Osteoblast (primary cell): ENCODE results near the gene KNDC1. TPM values are rescaled to one million over a fixed set of nuclear protein-coding genes. Genes with fewer than 3 reads are reported as not detected.
"Not testable (repeated sequence)": the region's sequence is repeated elsewhere in the genome, so short reads cannot be mapped to it uniquely, and the experiment has no call there.

Experiments used
- DNase-seq: peaks from one replicate; pipeline ENCODE4 v3.0.0; 2011; ENCODE audit warnings: low spot score, mixed read lengths; ENCODE audit not compliant: insufficient read length; ENCODE audit errors: missing footprints
- H2AFZ ChIP-seq: 2 replicates; pipeline ENCODE4 v1.6.0; 2011; ENCODE audit warnings: mild to moderate bottlenecking, low read length
- H3K27ac ChIP-seq: 2 replicates; pipeline ENCODE4 v1.5.1; 2011; ENCODE audit warnings: mild to moderate bottlenecking, low read depth, low read length, moderate library complexity
- H3K27me3 ChIP-seq: 2 replicates; pipeline ENCODE4 v1.6.0; 2012; ENCODE audit warnings: mild to moderate bottlenecking, control low read depth, inconsistent platforms, low read length, moderate library complexity; ENCODE audit not compliant: insufficient read depth
- H3K36me3 ChIP-seq: 2 replicates; pipeline ENCODE4 v1.5.1; 2011; ENCODE audit warnings: mild to moderate bottlenecking, low read length, control low read depth, moderate library complexity; ENCODE audit not compliant: insufficient read depth
- H3K4me1 ChIP-seq: 2 replicates; pipeline ENCODE4 v1.5.1; 2011; ENCODE audit warnings: mild to moderate bottlenecking, low read length, control low read depth, moderate library complexity; ENCODE audit not compliant: insufficient read depth
- H3K4me2 ChIP-seq: 2 replicates; pipeline ENCODE4 v1.6.0; 2011; ENCODE audit warnings: mild to moderate bottlenecking, low read length; ENCODE audit not compliant: insufficient read depth
- H3K4me3 ChIP-seq: fragments of 200-600 bp; sonication (generic); 3 replicates; pipeline ENCODE4 v1.5.1; 2012; ENCODE audit warnings: mild to moderate bottlenecking, low read length, inconsistent platforms; ENCODE audit not compliant: insufficient read depth
- H3K79me2 ChIP-seq: 2 replicates; pipeline ENCODE4 v1.6.0; 2012; ENCODE audit warnings: mild to moderate bottlenecking, low read length, control low read depth, inconsistent platforms; ENCODE audit not compliant: insufficient read depth
- H3K9me3 ChIP-seq: 2 replicates; pipeline ENCODE4 v1.5.1; 2011; ENCODE audit warnings: low read depth, low read length, control low read depth
- H4K20me1 ChIP-seq: 2 replicates; pipeline ENCODE4 v1.6.0; 2012; ENCODE audit warnings: mild to moderate bottlenecking, low read length, control low read depth; ENCODE audit not compliant: insufficient read depth
- CTCF ChIP-seq: IDR thresholded peaks from 2 replicates; pipeline ENCODE4 v1.5.1; 2011; ENCODE audit warnings: mild to moderate bottlenecking, low read depth, low read length, moderate library complexity; ENCODE audit errors: extremely low read depth
- total RNA-seq: library from RNA; depleted of rRNA; stranded (reverse); fragments of >200 nt; gene quantifications from 2 replicates; pipeline ENCODE4 v1.2.3, GENCODE V29; 2012

KNDC1 gene
- total RNA-seq, 1 donor = not detected

DNA sequence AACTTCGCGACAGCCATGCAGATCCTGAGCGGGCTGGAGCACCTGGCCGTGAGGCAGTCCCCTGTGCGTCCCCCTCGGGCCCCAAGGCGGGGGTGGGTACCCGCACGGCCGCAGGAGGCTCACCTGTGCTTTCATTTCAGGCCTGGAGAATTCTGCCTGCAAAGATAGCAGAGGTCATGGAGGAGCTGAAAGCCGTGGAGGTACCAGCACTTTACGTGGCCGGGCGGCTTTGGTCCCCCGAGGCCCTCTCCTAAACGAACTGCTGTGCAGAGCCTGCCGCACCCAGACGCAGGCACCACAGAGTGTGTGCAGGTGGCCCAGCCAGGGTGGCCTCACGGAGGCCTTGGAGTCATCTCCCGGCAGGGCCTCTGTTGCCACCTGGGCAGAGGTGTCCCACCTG is 58.9 kb downstream of the KNDC1 start:
- TF ChIP-seq CTCF = no peak
- H3K36me3 ChIP-seq = no peaks in the 10 kb centered on the region
- no peak overlapping the region for H3K4me2 ChIP-seq
- no peaks in the 10 kb centered on the region for H3K27me3 ChIP-seq
- H3K27ac ChIP-seq = no peak overlapping the region
- no peak overlapping the region for H2AFZ ChIP-seq
- no peaks in the 10 kb centered on the region for H4K20me1 ChIP-seq
- H3K79me2 ChIP-seq = no peaks in the 10 kb centered on the region
- no peak overlapping the region for H3K4me3 ChIP-seq
- no peaks in the 10 kb centered on the region for H3K9me3 ChIP-seq
- H3K4me1 ChIP-seq = no peaks in the 10 kb centered on the region
- no peak for DNase-seq

- Histone ChIP-seq H4K20me1 (no peaks in the 10 kb centered on the region), H2AFZ (no peak overlapping the region), H3K9me3 (no peaks in the 10 kb centered on the region), H3K79me2 (no peaks in the 10 kb centered on the region), H3K27ac (no peak overlapping the region), H3K36me3 (no peaks in the 10 kb centered on the region), H3K27me3 (no peaks in the 10 kb centered on the region), H3K4me1 (no peaks in the 10 kb centered on the region), H3K4me2 (no peak overlapping the region), H3K4me3 (no peak overlapping the region)
- TF ChIP-seq CTCF = no peak
- DNase-seq = no peak
These were observed 59.8 kb downstream of the KNDC1 start for GRCh38 chr10:133219782-133220181.

GRCh38 chr10:133221331-133221730 is 61.3 kb downstream of the KNDC1 start:
- no peaks in the 10 kb centered on the region for H3K27me3 ChIP-seq
- no peaks in the 10 kb centered on the region for H3K4me1 ChIP-seq
- no peak for TF ChIP-seq CTCF
- no peaks in the 10 kb centered on the region for H3K9me3 ChIP-seq
- H3K4me2 ChIP-seq = no peak overlapping the region
- no peaks in the 10 kb centered on the region for H4K20me1 ChIP-seq
- no peak overlapping the region for H3K27ac ChIP-seq
- H3K79me2 ChIP-seq = no peaks in the 10 kb centered on the region
- H3K4me3 ChIP-seq = no peak overlapping the region
- no peaks in the 10 kb centered on the region for H3K36me3 ChIP-seq
- no peak overlapping the region for H2AFZ ChIP-seq
- no peak for DNase-seq

DNA sequence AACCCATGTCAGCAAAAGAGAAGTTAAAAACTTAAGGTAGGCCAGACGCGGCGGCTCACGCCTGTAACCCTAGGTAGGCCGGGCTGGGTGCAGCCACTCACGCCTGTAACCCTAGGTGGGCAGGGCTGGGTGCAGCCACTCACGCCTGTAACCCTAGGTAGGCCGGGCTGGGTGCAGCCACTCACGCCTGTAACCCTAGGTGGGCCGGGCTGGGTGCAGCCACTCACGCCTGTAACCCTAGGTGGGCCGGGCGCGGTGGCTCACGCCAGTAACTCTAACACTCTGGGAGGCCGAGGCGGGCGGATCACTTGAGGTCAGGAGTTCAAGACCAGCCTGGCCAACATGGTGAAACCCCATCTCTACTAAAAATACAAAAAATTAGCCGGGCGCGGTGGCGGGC is 61.7 kb downstream of the KNDC1 start:
- not testable (repeated sequence) for H3K79me2 ChIP-seq, DNase-seq, H4K20me1 ChIP-seq, H3K4me2 ChIP-seq, H2AFZ ChIP-seq, H3K4me3 ChIP-seq, H3K27me3 ChIP-seq, H3K27ac ChIP-seq, H3K4me1 ChIP-seq, H3K9me3 ChIP-seq, H3K36me3 ChIP-seq

- Histone ChIP-seq H3K4me2 (no peak overlapping the region), H4K20me1 (no peaks in the 10 kb centered on the region), H3K9me3 (no peaks in the 10 kb centered on the region), H3K79me2 (no peaks in the 10 kb centered on the region), H3K36me3 (no peaks in the 10 kb centered on the region), H2AFZ (no peak overlapping the region), H3K4me3 (no peak overlapping the region), H3K27ac (no peak overlapping the region), H3K4me1 (no peaks in the 10 kb centered on the region), H3K27me3 (peaks cover 16% of the 10 kb centered on the region)
- no peak for DNase-seq
- no peak for TF ChIP-seq CTCF
These were observed 64.1 kb downstream of the KNDC1 start for GRCh38 chr10:133224076-133224475.
